IMR-90 (cell line): ENCODE results near the gene CD81. TPM values are rescaled to one million over a fixed set of nuclear protein-coding genes. Genes with fewer than 3 reads are reported as not detected.
"Not testable (repeated sequence)": the region's sequence is repeated elsewhere in the genome, so short reads cannot be mapped to it uniquely, and the experiment has no call there.

Experiments
- ATAC-seq: fragments of 200-7000 bp; cut with Tn5 transposase; 2 replicates; pipeline ENCODE4 v1.9.1; 2020; ENCODE audit warnings: low read depth, mild to moderate bottlenecking, moderate library complexity
- BruUV-seq: library from RNA; stranded (reverse); fragments of 400-500 nt; replicated peaks from 2 replicates; lab custom pipeline; 2021; lab: Mats Ljungman, UMichigan
- CTCF ChIA-PET: fragments of 300-600 bp; formaldehyde crosslinking; extraction: SDS; loops from one replicate; lab custom pipeline; 2021; ENCODE audit warnings: antibody characterized with exemption; lab: Yijun Ruan, JAX
- POLR2A ChIA-PET: fragments of 300-600 bp; sonication (Branson Sonifier 250); formaldehyde crosslinking; loops from one replicate; lab custom pipeline; 2022; ENCODE audit warnings: antibody characterized with exemption; ENCODE audit not compliant: unreplicated experiment; lab: Charles Lee
- DNase-seq: peaks from one replicate; pipeline ENCODE4 v3.0.0; 2013
- H2AFZ ChIP-seq: replicated peaks from 2 replicates; pipeline ENCODE3; 2013; ENCODE audit warnings: low read length, mild to moderate bottlenecking; ENCODE audit not compliant: poor library complexity
- H2AK5ac ChIP-seq: 2 replicates; pipeline ENCODE4 v1.6.1; 2013; ENCODE audit warnings: low read depth, low read length, inconsistent platforms
- H2AK9ac ChIP-seq: replicated peaks from 2 replicates; pipeline ENCODE3; 2013; ENCODE audit warnings: mild to moderate bottlenecking, low read depth, low read length, moderate library complexity; ENCODE audit not compliant: poor library complexity
- H2BK120ac ChIP-seq: 2 replicates; pipeline ENCODE4 v1.6.1; 2013; ENCODE audit warnings: low read depth, low read length, inconsistent platforms
- H2BK15ac ChIP-seq: 3 replicates; pipeline ENCODE4 v1.6.1; 2013; ENCODE audit warnings: low read depth, low read length, inconsistent platforms
- H2BK20ac ChIP-seq: 2 replicates; pipeline ENCODE4 v1.6.1; 2013; ENCODE audit warnings: low read depth, mild to moderate bottlenecking, inconsistent platforms, low read length, moderate library complexity
- H2BK5ac ChIP-seq: 2 replicates; pipeline ENCODE4 v1.6.1; 2013; ENCODE audit warnings: mild to moderate bottlenecking, low read depth, low read length, inconsistent platforms; ENCODE audit not compliant: poor library complexity, severe bottlenecking
- H3K14ac ChIP-seq: replicated peaks from 2 replicates; pipeline ENCODE4 v1.6.1; 2013; ENCODE audit warnings: low read depth, low read length, inconsistent platforms
- H3K18ac ChIP-seq: 2 replicates; pipeline ENCODE4 v1.6.1; 2013; ENCODE audit warnings: low read depth, low read length, control low read depth
- H3K23ac ChIP-seq: 2 replicates; pipeline ENCODE4 v1.6.1; 2013; ENCODE audit warnings: low read depth, low read length, inconsistent platforms
- H3K27ac ChIP-seq: 2 replicates; pipeline ENCODE4 v1.5.1; 2013; ENCODE audit warnings: mild to moderate bottlenecking, control low read depth, low read length; ENCODE audit not compliant: insufficient read depth
- H3K27me3 ChIP-seq: 2 replicates; pipeline ENCODE4 v1.6.1; 2013; ENCODE audit warnings: low read length; ENCODE audit not compliant: control insufficient read depth, insufficient read depth
- H3K36me3 ChIP-seq: 2 replicates; pipeline ENCODE4 v1.6.1; 2013; ENCODE audit warnings: low read length, mixed read lengths; ENCODE audit not compliant: control insufficient read depth, insufficient read depth
- H3K4ac ChIP-seq: 2 replicates; pipeline ENCODE4 v1.6.1; 2013; ENCODE audit warnings: low read depth, low read length, inconsistent platforms
- H3K4me1 ChIP-seq: 2 replicates; pipeline ENCODE4 v1.6.1; 2013; ENCODE audit warnings: low read length, mixed read lengths; ENCODE audit not compliant: control insufficient read depth, insufficient read depth
- H3K4me2 ChIP-seq: 2 replicates; pipeline ENCODE4 v1.6.1; 2013; ENCODE audit warnings: low read depth, mild to moderate bottlenecking, control low read depth, low read length, moderate library complexity
- H3K4me3 ChIP-seq: 2 replicates; pipeline ENCODE4 v1.5.1; 2013; ENCODE audit warnings: low read depth, mild to moderate bottlenecking, control low read depth, low read length, moderate library complexity; ENCODE audit not compliant: insufficient read depth
- H3K56ac ChIP-seq: 2 replicates; pipeline ENCODE4 v1.6.1; 2013; ENCODE audit warnings: low read length, inconsistent platforms; ENCODE audit not compliant: insufficient read depth; ENCODE audit errors: extremely low read depth
- H3K79me1 ChIP-seq, 2 experiments: 2 replicates each; pipeline ENCODE4 v1.6.1; 2013; ENCODE audit warnings: low read length in 2 of 2, inconsistent platforms in 1 of 2, low read depth in 1 of 2
- H3K9ac ChIP-seq: 2 replicates; pipeline ENCODE4 v1.6.1; 2013; ENCODE audit warnings: low read depth, low read length, control low read depth
- H3K9me1 ChIP-seq: 2 replicates; pipeline ENCODE4 v1.6.1; 2013; ENCODE audit warnings: low read length, inconsistent platforms; ENCODE audit not compliant: insufficient read depth
- H3K9me3 ChIP-seq: 2 replicates; pipeline ENCODE4 v1.6.1; 2013; ENCODE audit warnings: low read length; ENCODE audit not compliant: control insufficient read depth, insufficient read depth
- H4K20me1 ChIP-seq: 2 replicates; pipeline ENCODE4 v1.6.1; 2013; ENCODE audit warnings: low read length, inconsistent platforms; ENCODE audit not compliant: insufficient read depth
- H4K5ac ChIP-seq: 2 replicates; pipeline ENCODE4 v1.6.1; 2013; ENCODE audit warnings: mild to moderate bottlenecking, low read depth, low read length, control low read depth
- H4K8ac ChIP-seq, 2 experiments: 2 replicates each; pipeline ENCODE4 v1.6.1; 2013; ENCODE audit warnings: low read depth in 2 of 2, low read length in 2 of 2, control low read depth in 1 of 2, inconsistent platforms in 1 of 2
- H4K91ac ChIP-seq: 2 replicates; pipeline ENCODE4 v1.6.1; 2013; ENCODE audit warnings: low read depth, low read length, inconsistent platforms; ENCODE audit not compliant: insufficient read depth
- WGBS, 2 experiments: methylation state at CpG; one replicate each; pipeline versions ENCODE4 v1.1.5 to v1.1.7; 2013; ENCODE audit warnings: missing lambda C conversion rate in 2 of 2; ENCODE audit not compliant: insufficient read length in 1 of 2; ENCODE audit errors: extremely low coverage in 2 of 2; 5-methylcytosine and 5-hydroxymethylcytosine counted together
- dilution Hi-C: fragments of 300-500 bp; cut with HindIII; formaldehyde crosslinking; loops from one replicate; pipeline ENCODE4 v1.14.3; 2018; ENCODE audit warnings: low sequenced_read_pairs; ENCODE audit not compliant: unreplicated experiment
- in situ Hi-C: fragments of 300-500 bp; cut with MboI; formaldehyde crosslinking; loops from 3 replicates; pipeline ENCODE4 v1.14.3; 2019; ENCODE audit warnings: low sequenced_read_pairs, inconsistent platforms, mixed read lengths
- intact Hi-C: fragments of 100-400 bp; cut with micrococcal nuclease; formaldehyde crosslinking; loops from 2 replicates; pipeline ENCODE4 v1.10.0; 2022
- polyA plus RNA-seq, 3 experiments: library from polyadenylated mRNA; depleted of rRNA; stranded (reverse); fragments of >200 nt; gene quantifications; 2 replicates each; pipeline ENCODE4 v1.2.3, GENCODE V29; 2012; ENCODE audit warnings: low replicate concordance in 1 of 3
- total RNA-seq: library from RNA; depleted of rRNA; stranded (reverse); fragments of >200 nt; gene quantifications from 2 replicates; pipeline ENCODE4 v1.2.3, GENCODE V29; 2012

CD81 gene
- total and polyA plus RNA-seq, 2 of the 4 experiments (the other 2 are of a cell fraction) = 159 to 689 TPM

DNA sequence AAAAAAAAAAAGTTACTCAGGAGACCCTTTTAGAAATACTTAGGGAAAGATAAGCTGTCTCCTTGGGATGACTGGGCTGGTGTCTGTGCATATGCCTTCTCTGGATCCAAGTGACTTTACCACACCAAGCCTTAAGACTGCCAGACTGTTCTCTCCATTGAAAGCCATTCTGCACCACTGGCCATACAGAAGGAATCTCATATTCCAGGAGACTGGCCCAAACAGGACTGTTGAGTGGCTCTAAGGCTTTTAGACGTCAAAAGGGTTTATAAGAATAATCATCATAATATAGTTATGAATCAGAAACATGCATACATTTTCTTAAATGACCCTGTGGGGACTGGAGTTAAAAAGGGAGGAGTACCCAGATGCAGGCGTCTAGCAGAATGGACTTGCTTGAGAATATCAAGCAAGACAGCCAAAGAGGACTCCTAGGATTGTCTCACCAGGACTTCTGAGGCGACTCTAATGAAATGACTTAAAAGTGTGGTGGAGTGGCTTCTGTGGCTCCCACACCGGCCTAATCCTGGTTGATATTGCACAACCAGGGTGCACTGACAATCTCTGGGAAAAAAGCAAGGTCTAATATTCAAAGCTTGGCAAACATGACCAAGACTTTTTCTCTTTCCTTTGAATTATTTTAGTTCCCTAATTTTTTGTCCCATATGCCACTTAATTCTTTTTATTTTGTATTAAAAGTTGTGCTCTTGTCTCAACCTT lies 43.5 kb upstream of the CD81 start:
- H3K79me1 ChIP-seq, BruUV-seq, H3K23ac ChIP-seq, dilution Hi-C loops, ATAC-seq, H3K36me3 ChIP-seq, H3K4me1 ChIP-seq, CTCF ChIA-PET, H2AK9ac ChIP-seq, DNase-seq, H3K9me3 ChIP-seq, H3K4me2 ChIP-seq, H2AK5ac ChIP-seq, H4K8ac ChIP-seq, POLR2A ChIA-PET, H2BK15ac ChIP-seq, H3K4ac ChIP-seq, H2AFZ ChIP-seq, H3K9me1 ChIP-seq, H2BK5ac ChIP-seq, in situ Hi-C loops, H3K27ac ChIP-seq, H3K14ac ChIP-seq, H3K9ac ChIP-seq, H3K56ac ChIP-seq, H4K91ac ChIP-seq, intact Hi-C loops, H3K18ac ChIP-seq, H4K5ac ChIP-seq, H3K4me3 ChIP-seq, H2BK20ac ChIP-seq, H4K20me1 ChIP-seq, H3K27me3 ChIP-seq, H2BK120ac ChIP-seq: not testable (repeated sequence)
- no CpG with 5 or more reads among the region's 4 CpGs for WGBS, 2 experiments

DNA sequence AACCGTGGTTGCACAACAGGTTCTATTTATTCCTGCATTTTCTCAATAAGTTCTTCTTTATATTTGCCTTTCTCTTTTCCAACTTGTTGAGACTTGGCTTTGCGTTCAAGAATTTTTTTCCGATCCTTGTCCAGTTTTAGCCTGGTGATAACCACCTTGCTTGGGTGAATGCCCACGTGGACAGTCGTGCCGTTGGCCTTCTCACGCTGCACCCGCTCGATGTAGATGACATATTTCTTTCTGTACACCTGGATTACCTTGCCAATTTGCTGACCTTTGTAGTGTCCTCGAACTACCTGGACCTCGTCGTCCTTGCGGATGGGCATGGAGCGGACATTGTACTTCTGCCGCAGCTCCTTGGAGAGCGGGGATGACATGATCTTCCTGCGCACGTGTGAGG lies 41.8 kb upstream of the CD81 start:
- H3K9ac ChIP-seq, H2BK20ac ChIP-seq, H2BK15ac ChIP-seq, H3K23ac ChIP-seq, H4K91ac ChIP-seq, H3K14ac ChIP-seq, BruUV-seq, intact Hi-C loops, H4K20me1 ChIP-seq, H3K4me1 ChIP-seq, dilution Hi-C loops, POLR2A ChIA-PET, H2AK9ac ChIP-seq, H4K5ac ChIP-seq, H3K27me3 ChIP-seq, in situ Hi-C loops, H3K4me3 ChIP-seq, H3K27ac ChIP-seq, H3K36me3 ChIP-seq, H2AFZ ChIP-seq, ATAC-seq, CTCF ChIA-PET, H2AK5ac ChIP-seq, DNase-seq, H3K4ac ChIP-seq, H2BK120ac ChIP-seq, H3K56ac ChIP-seq, H3K4me2 ChIP-seq, H3K79me1 ChIP-seq, H4K8ac ChIP-seq, H3K18ac ChIP-seq, H3K9me1 ChIP-seq, H3K9me3 ChIP-seq, H2BK5ac ChIP-seq: not testable (repeated sequence)
- WGBS, 2 experiments = no CpG with 5 or more reads among the region's 18 CpGs
